OCI-LY1 (cell line): ENCODE results near the gene PKNOX2.

ENCODE experiments used
- EZH2 ChIP-seq: fragments of 200-600 bp; sonication (generic), shearing (Covaris generic); IDR thresholded peaks from 2 replicates; pipeline ENCODE4 v1.8.0; 2017; ENCODE audit warnings: borderline replicate concordance, mixed run types, mild to moderate bottlenecking, antibody characterized with exemption, low read length, moderate library complexity, mixed read lengths
- TF ChIP-seq, protein P1 (sequence below): fragments of 200-600 bp; sonication (generic), shearing (Covaris generic); IDR thresholded peaks from 2 replicates; pipeline ENCODE4 v1.5.1; 2017; ENCODE audit warnings: mild to moderate bottlenecking, antibody characterized with exemption, low read length, moderate library complexity, mixed read lengths

DNA sequence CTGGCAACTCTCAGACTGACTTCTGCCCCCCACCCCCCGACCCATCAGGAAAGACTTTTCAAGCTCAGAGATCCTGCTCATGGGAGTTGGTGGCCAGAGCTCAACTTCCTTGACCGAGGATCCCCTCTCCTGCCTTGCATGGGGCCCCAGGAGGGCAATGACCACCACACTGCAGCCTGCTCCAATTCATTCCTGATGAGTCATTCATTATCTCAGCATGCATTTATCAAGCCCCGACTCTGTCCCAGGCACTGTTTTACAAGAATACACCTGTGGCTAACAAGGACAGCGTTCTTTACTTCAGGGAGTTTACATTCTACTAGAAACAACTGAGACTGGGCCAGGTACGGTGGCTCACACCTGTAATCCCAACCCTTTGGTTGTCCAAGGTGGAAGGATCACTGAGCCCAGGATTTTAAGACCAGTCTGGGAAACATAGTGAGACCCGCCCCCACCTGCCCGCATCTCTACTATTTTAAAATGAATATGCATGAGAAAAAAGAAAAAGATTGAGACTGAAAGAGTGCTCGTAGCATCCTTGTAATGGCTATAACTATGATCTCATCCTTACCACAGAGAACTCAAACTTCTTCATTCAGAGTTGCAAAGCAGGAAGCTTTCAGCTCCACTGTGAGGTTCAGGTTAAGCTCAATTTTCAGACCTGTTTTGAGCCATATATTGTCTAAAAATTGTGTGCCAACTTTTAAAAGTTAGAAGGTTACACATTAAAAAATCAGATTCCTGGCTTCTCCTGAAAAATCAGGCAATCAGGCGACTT lies 271.1 kb downstream of the PKNOX2 start:
- TF ChIP-seq, protein P1, sequence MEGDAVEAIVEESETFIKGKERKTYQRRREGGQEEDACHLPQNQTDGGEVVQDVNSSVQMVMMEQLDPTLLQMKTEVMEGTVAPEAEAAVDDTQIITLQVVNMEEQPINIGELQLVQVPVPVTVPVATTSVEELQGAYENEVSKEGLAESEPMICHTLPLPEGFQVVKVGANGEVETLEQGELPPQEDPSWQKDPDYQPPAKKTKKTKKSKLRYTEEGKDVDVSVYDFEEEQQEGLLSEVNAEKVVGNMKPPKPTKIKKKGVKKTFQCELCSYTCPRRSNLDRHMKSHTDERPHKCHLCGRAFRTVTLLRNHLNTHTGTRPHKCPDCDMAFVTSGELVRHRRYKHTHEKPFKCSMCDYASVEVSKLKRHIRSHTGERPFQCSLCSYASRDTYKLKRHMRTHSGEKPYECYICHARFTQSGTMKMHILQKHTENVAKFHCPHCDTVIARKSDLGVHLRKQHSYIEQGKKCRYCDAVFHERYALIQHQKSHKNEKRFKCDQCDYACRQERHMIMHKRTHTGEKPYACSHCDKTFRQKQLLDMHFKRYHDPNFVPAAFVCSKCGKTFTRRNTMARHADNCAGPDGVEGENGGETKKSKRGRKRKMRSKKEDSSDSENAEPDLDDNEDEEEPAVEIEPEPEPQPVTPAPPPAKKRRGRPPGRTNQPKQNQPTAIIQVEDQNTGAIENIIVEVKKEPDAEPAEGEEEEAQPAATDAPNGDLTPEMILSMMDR: no peak
- TF ChIP-seq EZH2: no peak
